PC-9 (cell line): ENCODE data around the gene NGF. TPM values are rescaled to one million over a fixed set of nuclear protein-coding genes. Genes with fewer than 3 reads are reported as not detected.

Source experiments
- BruUV-seq: library from RNA; stranded (reverse); fragments of 400-500 nt; replicated peaks from 2 replicates; lab custom pipeline; 2021; lab: Mats Ljungman, UMichigan
- CTCF ChIA-PET: fragments of 300-600 bp; sonication (Branson Sonifier 250); formaldehyde crosslinking; loops from one replicate; lab custom pipeline; 2022; ENCODE audit warnings: antibody characterized with exemption; lab: Charles Lee
- POLR2A ChIA-PET: fragments of 300-600 bp; sonication (Branson Sonifier 250); formaldehyde crosslinking; loops from one replicate; lab custom pipeline; 2022; ENCODE audit warnings: antibody characterized with exemption; ENCODE audit not compliant: unreplicated experiment; lab: Charles Lee
- DNase-seq, 2 experiments: peaks; one replicate each; pipeline versions ENCODE4 v3.0.0 to v3.0.0-alpha.2; 2015 to 2022; ENCODE audit warnings: mixed read lengths in 1 of 2
- H2AFZ ChIP-seq: fragments of 200-600 bp; sonication (generic); 2 replicates; pipeline ENCODE4 v1.8.1; 2017; ENCODE audit warnings: antibody characterized with exemption
- H3F3A ChIP-seq: fragments of 200-600 bp; sonication (generic); 2 replicates; pipeline ENCODE4 v1.8.1; 2017; ENCODE audit warnings: antibody characterized with exemption, mild to moderate bottlenecking, low read depth; ENCODE audit not compliant: insufficient read depth
- H3K27ac ChIP-seq: fragments of 200-600 bp; sonication (generic); 2 replicates; pipeline ENCODE4 v1.6.1; 2016; ENCODE audit warnings: mixed run types
- H3K27me3 ChIP-seq: fragments of 200-600 bp; sonication (generic); 2 replicates; pipeline ENCODE4 v1.6.1; 2016; ENCODE audit warnings: low read depth, mixed run types; ENCODE audit not compliant: insufficient read depth
- H3K36me3 ChIP-seq: fragments of 200-600 bp; sonication (generic); 2 replicates; pipeline ENCODE4 v1.6.1; 2016; ENCODE audit warnings: low read depth, mixed run types
- H3K4me1 ChIP-seq: fragments of 200-600 bp; sonication (generic); replicated peaks from 2 replicates; pipeline ENCODE4 v1.6.1; 2016; ENCODE audit warnings: mixed run types; ENCODE audit not compliant: insufficient read depth
- H3K4me2 ChIP-seq: fragments of 200-600 bp; sonication (generic); 2 replicates; pipeline ENCODE4 v1.6.1; 2017; ENCODE audit warnings: mixed run types
- H3K4me3 ChIP-seq: fragments of 200-600 bp; sonication (generic); 2 replicates; pipeline ENCODE4 v1.6.1; 2016; ENCODE audit warnings: mixed run types
- H3K79me2 ChIP-seq: fragments of 200-600 bp; sonication (generic); 2 replicates; pipeline ENCODE4 v1.6.1; 2017; ENCODE audit warnings: low read depth, mixed run types
- H3K9me2 ChIP-seq: fragments of 200-600 bp; sonication (generic); 2 replicates; pipeline ENCODE4 v1.8.1; 2017; ENCODE audit warnings: mild to moderate bottlenecking; ENCODE audit not compliant: insufficient read depth
- H3K9me3 ChIP-seq: fragments of 200-600 bp; sonication (generic); 2 replicates; pipeline ENCODE4 v1.8.1; 2016; ENCODE audit warnings: low read depth; ENCODE audit not compliant: insufficient read depth
- H4K20me1 ChIP-seq: fragments of 200-600 bp; sonication (generic); 2 replicates; pipeline ENCODE4 v1.8.1; 2017; ENCODE audit not compliant: insufficient read depth
- EZH2 ChIP-seq: fragments of 200-600 bp; sonication (generic); IDR thresholded peaks from 2 replicates; pipeline ENCODE4 v1.8.0; 2017; ENCODE audit warnings: antibody characterized with exemption, low read depth
- intact Hi-C: fragments of 100-400 bp; cut with micrococcal nuclease; formaldehyde crosslinking; loops from one replicate; pipeline ENCODE4 v1.10.0; 2022; ENCODE audit not compliant: unreplicated experiment
- total RNA-seq: library from RNA; stranded (reverse); gene quantifications from 2 replicates; pipeline ENCODE4 v1.2.3, GENCODE V29; 2021
- TF ChIP-seq, protein P1 (sequence below): fragments of 200-600 bp; sonication (generic); conservative IDR thresholded peaks from 2 replicates; pipeline ENCODE4 v1.6.1; 2017; ENCODE audit warnings: mixed run types, antibody characterized with exemption, mild to moderate bottlenecking, moderate library complexity

NGF gene
- total RNA-seq, 1 experiment from 2014 or later: 5.5 TPM

DNA sequence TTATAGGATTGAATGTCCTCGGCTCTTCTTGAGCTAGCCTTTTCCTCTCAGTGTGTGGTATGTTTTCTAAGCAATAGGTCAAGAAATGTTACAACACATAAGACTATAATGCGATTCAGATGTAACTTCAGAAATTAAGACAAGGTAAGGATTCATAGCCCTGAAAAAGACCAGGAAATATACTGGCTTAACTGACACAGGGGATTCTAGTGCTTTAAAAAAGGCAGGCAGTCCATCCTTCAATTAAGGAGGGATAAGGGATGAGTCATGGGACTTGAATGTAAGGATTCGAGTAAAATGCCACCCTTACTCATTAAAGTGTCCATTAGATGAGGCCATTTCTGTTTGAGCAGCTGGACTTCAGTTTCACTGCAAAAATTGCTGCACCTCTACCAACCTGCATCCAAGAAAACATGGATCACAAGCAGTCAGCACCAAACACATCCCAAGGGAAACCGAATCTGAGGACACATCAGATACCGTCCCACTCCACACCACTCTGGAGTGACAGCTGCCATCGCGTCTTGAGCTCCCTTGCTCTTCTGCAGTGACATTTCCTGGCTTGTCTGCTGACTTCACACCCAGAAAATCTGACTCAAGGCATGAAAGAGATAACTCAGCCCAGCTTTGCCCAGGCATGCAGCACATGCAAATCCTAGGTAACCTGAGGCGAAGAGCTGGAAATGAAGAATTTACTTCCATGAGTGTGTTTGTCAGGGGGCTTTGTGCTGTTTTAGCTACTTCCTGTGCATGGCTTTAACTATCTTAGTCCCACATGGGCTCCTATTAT lies 37.8 kb downstream of the NGF start:
- no peak overlapping the region for H3K27ac ChIP-seq
- H2AFZ ChIP-seq: no peak overlapping the region
- no peaks in the 10 kb centered on the region for H3K79me2 ChIP-seq
- intact Hi-C loops: loop anchor here (5.0 kb wide), 2 partner anchors 78 to 108 kb away; no protein-coding TSS in a partner anchor
- no TSS peak for BruUV-seq
- H3K4me1 ChIP-seq: peaks cover 14% of the 10 kb centered on the region
- H3K9me2 ChIP-seq: no peaks in the 10 kb centered on the region
- CTCF ChIA-PET: interaction anchor here (0.5 to 0.6 kb wide), 2 partner anchors 166 to 244 kb away, joined by 3 to 4 read pairs; no protein-coding TSS in a partner anchor
- peak; percentile 16 to 55 for DNase-seq
- 0 out of 2 replicates have a peak, but pooled peaks cover 11% of the 10 kb centered on the region for H3K36me3 ChIP-seq
- POLR2A ChIA-PET: interaction anchor here (0.5 to 0.6 kb wide), 2 partner anchors 14 to 33 kb away, joined by 14 to 43 read pairs; no protein-coding TSS in a partner anchor
- H3K4me3 ChIP-seq: no peak overlapping the region
- no peak for TF ChIP-seq EZH2
- TF ChIP-seq, protein P1, sequence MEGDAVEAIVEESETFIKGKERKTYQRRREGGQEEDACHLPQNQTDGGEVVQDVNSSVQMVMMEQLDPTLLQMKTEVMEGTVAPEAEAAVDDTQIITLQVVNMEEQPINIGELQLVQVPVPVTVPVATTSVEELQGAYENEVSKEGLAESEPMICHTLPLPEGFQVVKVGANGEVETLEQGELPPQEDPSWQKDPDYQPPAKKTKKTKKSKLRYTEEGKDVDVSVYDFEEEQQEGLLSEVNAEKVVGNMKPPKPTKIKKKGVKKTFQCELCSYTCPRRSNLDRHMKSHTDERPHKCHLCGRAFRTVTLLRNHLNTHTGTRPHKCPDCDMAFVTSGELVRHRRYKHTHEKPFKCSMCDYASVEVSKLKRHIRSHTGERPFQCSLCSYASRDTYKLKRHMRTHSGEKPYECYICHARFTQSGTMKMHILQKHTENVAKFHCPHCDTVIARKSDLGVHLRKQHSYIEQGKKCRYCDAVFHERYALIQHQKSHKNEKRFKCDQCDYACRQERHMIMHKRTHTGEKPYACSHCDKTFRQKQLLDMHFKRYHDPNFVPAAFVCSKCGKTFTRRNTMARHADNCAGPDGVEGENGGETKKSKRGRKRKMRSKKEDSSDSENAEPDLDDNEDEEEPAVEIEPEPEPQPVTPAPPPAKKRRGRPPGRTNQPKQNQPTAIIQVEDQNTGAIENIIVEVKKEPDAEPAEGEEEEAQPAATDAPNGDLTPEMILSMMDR: no peak
- H3F3A ChIP-seq: 0 out of 2 replicates have a peak, but pooled peaks cover 7% of the 10 kb centered on the region
- no peaks in the 10 kb centered on the region for H3K9me3 ChIP-seq
- no peaks in the 10 kb centered on the region for H4K20me1 ChIP-seq
- H3K4me2 ChIP-seq: no peak overlapping the region
- no peaks in the 10 kb centered on the region for H3K27me3 ChIP-seq

DNA sequence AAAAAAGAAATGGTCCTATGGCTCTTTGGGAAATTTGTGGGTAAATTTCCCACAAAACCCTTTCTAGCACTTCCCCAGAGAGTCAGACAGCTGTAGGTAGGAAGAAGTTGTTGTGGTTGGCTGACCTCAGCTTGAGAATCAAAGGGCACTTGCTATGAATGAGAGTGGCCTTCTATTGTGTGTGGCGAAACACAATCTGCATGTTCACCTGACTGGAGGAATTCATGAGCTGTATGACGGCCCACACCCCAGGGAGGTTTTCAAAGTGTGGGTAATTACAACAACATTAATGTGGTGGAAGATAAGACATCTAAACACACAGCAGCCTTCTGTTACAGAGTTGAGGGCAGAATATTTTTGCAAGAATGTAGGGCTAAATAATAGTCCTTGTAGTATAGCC lies 38.8 kb downstream of the NGF start:
- H3K27ac ChIP-seq: no peak overlapping the region
- H3K9me3 ChIP-seq: no peaks in the 10 kb centered on the region
- 0 out of 2 replicates have a peak, but pooled peaks cover 11% of the 10 kb centered on the region for H3K36me3 ChIP-seq
- no peak overlapping the region for H3K4me2 ChIP-seq
- TF ChIP-seq, protein P1: no peak
- no peak for TF ChIP-seq EZH2
- 0 out of 2 replicates have a peak, but pooled peaks cover 7% of the 10 kb centered on the region for H3F3A ChIP-seq
- DNase-seq: no peak
- CTCF ChIA-PET: interaction anchor here (0.6 kb wide), 1 partner anchor 407 kb away, joined by 4 read pairs; no protein-coding TSS in a partner anchor
- H3K4me3 ChIP-seq: no peak overlapping the region
- POLR2A ChIA-PET: no interaction called here
- no peaks in the 10 kb centered on the region for H3K27me3 ChIP-seq
- no peaks in the 10 kb centered on the region for H4K20me1 ChIP-seq
- peaks cover 14% of the 10 kb centered on the region for H3K4me1 ChIP-seq
- no peaks in the 10 kb centered on the region for H3K9me2 ChIP-seq
- BruUV-seq: no TSS peak
- H3K79me2 ChIP-seq: no peaks in the 10 kb centered on the region
- no peak overlapping the region for H2AFZ ChIP-seq
- intact Hi-C loops: no loop called here

DNA sequence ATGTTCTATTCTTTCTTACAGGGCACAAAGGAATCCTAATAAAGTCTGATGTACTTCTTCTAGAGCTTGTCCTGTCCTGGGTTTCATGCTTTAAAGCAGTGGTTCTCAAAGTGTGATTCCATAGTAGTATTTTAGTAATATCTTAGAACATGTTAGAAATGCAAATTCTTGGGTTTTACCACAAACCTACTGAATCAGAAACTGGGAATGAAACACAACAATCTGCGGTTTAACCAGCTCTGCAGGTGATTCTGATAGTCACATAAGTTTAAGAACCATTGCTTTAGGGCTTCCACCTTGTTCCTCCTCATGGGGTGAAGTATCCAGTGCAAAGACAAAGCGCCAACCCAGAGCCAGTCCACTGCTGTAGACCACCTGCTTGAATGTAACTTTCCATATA lies 41.1 kb downstream of the NGF start:
- TF ChIP-seq, protein P1: no peak
- TF ChIP-seq EZH2: no peak
- H3K9me3 ChIP-seq: no peaks in the 10 kb centered on the region
- H3K27me3 ChIP-seq: no peaks in the 10 kb centered on the region
- H3K36me3 ChIP-seq: peaks cover 6% of the 10 kb centered on the region; the same call in 1 of the 2 replicates
- H4K20me1 ChIP-seq: no peaks in the 10 kb centered on the region
- H3K9me2 ChIP-seq: no peaks in the 10 kb centered on the region
- H2AFZ ChIP-seq: no peak overlapping the region
- ChIA-PET CTCF (no interaction called here), POLR2A (no interaction called here)
- H3K79me2 ChIP-seq: no peaks in the 10 kb centered on the region
- peaks cover 14% of the 10 kb centered on the region for H3K4me1 ChIP-seq
- H3K4me3 ChIP-seq: no peak overlapping the region
- H3F3A ChIP-seq: 0 out of 2 replicates have a peak, but pooled peaks cover 7% of the 10 kb centered on the region
- BruUV-seq: no TSS peak
- intact Hi-C loops: no loop called here
- no peak overlapping the region for H3K27ac ChIP-seq
- DNase-seq: no peak
- H3K4me2 ChIP-seq: no peak overlapping the region
